Measurements from ENCODE around the gene CACNA1D.
"Not testable (repeated sequence)": the region's sequence is repeated elsewhere in the genome, so short reads cannot be mapped to it uniquely, and the experiment has no call there.

The CACNA1D gene

GRCh38 chr3:53493963-53494791 is at the start of gene CACNA1D:
Gene CACNA1D (plus strand): TSS chr3:53494611. CDS start chr3:53495167, 556 bp downstream.
- TF ChIP-seq, protein P1, sequence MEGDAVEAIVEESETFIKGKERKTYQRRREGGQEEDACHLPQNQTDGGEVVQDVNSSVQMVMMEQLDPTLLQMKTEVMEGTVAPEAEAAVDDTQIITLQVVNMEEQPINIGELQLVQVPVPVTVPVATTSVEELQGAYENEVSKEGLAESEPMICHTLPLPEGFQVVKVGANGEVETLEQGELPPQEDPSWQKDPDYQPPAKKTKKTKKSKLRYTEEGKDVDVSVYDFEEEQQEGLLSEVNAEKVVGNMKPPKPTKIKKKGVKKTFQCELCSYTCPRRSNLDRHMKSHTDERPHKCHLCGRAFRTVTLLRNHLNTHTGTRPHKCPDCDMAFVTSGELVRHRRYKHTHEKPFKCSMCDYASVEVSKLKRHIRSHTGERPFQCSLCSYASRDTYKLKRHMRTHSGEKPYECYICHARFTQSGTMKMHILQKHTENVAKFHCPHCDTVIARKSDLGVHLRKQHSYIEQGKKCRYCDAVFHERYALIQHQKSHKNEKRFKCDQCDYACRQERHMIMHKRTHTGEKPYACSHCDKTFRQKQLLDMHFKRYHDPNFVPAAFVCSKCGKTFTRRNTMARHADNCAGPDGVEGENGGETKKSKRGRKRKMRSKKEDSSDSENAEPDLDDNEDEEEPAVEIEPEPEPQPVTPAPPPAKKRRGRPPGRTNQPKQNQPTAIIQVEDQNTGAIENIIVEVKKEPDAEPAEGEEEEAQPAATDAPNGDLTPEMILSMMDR (IDR thresholded peaks at IDR 0.05), result no peak
- H3K4me3 ChIP-seq, result peak within 1 kb of the TSS; percentile 75
- no peak within 1 kb of the TSS for H3K27ac ChIP-seq
- DNase-seq (ENCODE audit: low spot score), result no peak

DNA sequence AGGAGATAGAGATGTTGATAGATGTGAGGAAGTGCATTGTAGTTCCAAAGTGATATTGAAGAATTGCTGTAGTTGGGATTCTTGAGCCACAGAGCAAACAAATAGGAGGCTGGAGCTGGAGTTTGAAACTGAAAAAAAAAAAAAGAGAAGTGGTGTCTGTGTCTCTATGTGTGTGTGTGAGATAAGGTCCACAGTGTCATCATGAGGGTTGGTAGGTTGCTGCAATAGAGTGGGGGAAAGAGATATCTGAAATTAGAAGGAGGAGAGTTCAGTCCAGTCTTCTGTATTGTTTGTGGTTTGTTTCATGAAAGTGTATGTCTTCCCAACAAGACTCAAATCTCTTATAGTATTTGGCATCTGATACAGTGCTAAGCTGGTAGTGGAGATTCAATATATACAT is 37.3 kb upstream of the CACNA1D start:
- Histone ChIP-seq H3K4me3 (no peak overlapping the region), H3K27ac (no peak overlapping the region)
- TF ChIP-seq, protein P1 (IDR thresholded peaks at IDR 0.05), result no peak
- DNase-seq (ENCODE audit: low spot score), result no peak

DNA sequence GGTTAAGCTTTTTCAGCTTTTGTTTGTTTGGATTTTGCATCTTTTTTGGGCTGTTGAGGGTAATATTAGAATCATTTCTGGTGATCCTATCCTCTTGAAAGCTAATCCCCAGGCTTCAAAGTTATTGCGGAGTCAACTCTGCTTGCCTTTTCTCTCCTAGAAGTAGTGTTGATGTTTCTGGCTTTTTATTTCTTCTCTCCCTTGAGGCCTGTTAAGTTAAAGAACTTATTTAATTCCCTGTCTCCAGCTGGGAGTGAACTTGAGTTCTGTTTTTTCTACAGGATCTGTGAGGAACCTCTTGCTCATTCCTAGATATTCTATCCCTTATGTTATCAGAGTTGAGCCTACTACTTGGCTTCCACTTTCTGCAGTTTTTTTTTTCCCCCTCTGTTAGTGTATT is 34.1 kb upstream of the CACNA1D start:
- no peak for DNase-seq (ENCODE audit: low spot score)
- Histone ChIP-seq H3K27ac (no peak overlapping the region), H3K4me3 (no peak overlapping the region)
- TF ChIP-seq, protein P1 (IDR thresholded peaks at IDR 0.05), result no peak

DNA sequence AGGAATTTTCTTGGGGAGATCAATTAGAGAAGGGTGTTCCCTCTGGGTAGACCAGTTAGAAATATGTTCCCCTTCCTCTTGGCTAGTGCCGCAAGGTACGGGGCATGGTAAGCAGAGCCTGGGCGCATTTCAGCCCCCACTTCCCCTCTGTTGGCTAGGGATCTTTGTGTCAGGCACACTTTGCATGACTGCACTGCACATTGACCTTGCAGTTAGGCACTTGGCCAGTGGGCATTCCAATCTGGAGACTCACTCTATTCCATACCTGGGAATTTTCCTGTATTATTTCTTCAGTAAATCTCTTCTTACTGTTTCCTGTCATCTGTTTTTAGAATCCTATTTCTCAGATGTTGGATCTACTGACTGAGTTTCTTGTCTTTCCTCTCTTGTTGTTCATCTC is 30.0 kb upstream of the CACNA1D start:
- H3K4me3 ChIP-seq, result no peak overlapping the region
- TF ChIP-seq, protein P1 (IDR thresholded peaks at IDR 0.05), result no peak
- no peak for DNase-seq (ENCODE audit: low spot score)
- no peak overlapping the region for H3K27ac ChIP-seq

DNA sequence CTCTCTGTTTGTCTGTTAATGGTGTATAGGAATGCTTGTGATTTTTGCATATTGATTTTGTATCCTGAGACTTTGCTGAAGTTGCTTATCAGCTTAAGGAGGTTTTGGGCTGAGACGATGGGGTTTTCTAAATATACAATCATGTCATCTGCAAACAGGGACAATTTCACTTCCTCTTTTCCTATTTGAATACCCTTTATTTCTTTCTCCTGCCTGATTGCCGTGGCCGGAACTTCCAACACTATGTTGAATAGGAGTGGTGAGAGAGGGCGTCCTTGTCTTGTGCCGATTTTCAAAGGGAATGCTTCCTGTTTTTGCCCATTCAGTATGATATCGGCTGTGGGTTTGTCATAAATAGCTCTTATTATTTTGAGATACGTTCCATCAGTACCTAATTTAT is 24.7 kb upstream of the CACNA1D start:
- not testable (repeated sequence) for H3K4me3 ChIP-seq; H3K27ac ChIP-seq; DNase-seq (ENCODE audit: low spot score)

DNA sequence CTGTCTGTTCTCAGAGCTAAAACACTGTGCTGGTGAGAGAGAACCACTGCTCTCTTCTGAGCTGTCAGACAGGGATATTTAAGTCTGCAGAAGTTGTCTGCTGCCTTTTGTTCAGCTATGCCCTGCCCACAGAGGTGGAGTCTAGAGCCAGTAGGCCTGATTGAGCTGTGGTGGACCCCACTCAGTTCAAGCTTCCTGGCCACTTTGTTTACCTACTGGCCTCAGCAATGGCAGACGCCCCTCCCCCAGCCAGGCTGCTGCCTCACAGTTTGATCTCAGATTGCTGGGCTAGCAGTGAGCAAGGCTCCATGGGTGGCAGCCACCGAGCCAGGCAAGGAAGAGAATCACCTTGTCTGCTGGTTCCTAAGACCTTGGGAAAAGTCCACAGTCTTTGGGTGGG is 21.0 kb upstream of the CACNA1D start:
- TF ChIP-seq, protein P1 (IDR thresholded peaks at IDR 0.05), result no peak
- Histone ChIP-seq H3K4me3 (no peak overlapping the region), H3K27ac (no peak overlapping the region)
- DNase-seq (ENCODE audit: low spot score), result no peak

DNA sequence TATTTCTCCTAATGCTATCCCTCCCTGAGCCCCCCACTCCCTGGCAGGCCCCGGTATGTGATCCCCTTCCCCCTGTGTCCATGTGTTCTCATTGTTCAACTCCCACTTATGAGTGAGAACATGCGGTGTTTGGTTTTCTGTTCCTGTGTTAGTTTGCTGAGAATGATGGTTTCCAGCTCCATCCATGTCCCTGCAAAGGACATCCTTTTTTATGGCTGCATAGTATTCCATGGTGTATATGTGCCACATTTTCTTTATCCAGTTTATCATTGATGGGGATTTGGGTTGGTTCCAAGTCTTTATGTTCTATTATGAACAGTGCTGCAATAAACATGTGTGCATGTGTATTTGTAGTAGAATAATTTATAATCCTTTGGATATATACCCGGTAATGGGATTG is 18.0 kb upstream of the CACNA1D start:
- H3K4me3 ChIP-seq; H3K27ac ChIP-seq; DNase-seq (ENCODE audit: low spot score): not testable (repeated sequence)

DNA sequence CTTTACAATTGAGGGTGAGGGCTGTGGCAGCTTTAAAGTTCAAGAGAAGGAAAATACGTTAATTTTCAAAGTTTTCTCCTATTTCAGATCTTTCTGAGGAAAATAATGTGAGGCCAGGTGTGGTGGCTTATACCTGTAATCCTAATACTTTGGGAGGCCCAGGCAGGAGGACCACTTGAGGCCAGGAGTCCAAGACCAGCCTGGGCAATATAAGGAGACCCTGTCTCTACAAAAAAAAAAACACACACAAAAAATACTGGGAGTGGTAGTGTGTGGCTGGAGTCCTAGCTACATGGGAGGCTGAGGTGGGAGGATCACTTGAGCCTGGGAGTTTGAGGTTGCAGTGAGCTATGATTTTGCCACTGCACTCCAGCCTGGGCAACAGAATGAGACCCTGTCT is 16.7 kb upstream of the CACNA1D start:
- H3K4me3 ChIP-seq; H3K27ac ChIP-seq; DNase-seq (ENCODE audit: low spot score): not testable (repeated sequence)

Measured in coronary artery (tissue), 2 donors.